K562 (cell line): Measurements from ENCODE around the gene SPTBN4. TPM values are rescaled to one million over a fixed set of nuclear protein-coding genes. Genes with fewer than 3 reads are reported as not detected.

ENCODE experiments used
- ATAC-seq: fragments of 200-7000 bp; cut with Tn5 transposase; 3 replicates; pipeline ENCODE4 v1.9.1; 2020; ENCODE audit warnings: moderate library complexity
- Bru-seq: library from RNA; stranded (reverse); fragments of 400-500 nt; gene quantifications from one replicate; lab custom pipeline; 2021; lab: Mats Ljungman, UMichigan
- BruChase-seq, 2 experiments: library from RNA; stranded (reverse); fragments of 400-500 nt; gene quantifications; one replicate each; lab custom pipeline; 2021; lab: Mats Ljungman, UMichigan
- BruUV-seq: library from RNA; stranded (reverse); fragments of 400-500 nt; replicated peaks from 2 replicates; lab custom pipeline; 2021; lab: Mats Ljungman, UMichigan
- CTCF ChIA-PET: fragments of 300-600 bp; formaldehyde crosslinking; extraction: SDS; loops from one replicate; lab custom pipeline; 2021; ENCODE audit warnings: low intra/inter-chr PET ratio; lab: Yijun Ruan, JAX
- POLR2A ChIA-PET: fragments of 300-600, 350-650 bp; sonication (Branson Sonifier 250); formaldehyde crosslinking; extraction: SDS; loops from one replicate; lab custom pipeline; 2021; ENCODE audit warnings: antibody characterized with exemption, inconsistent platforms; lab: Yijun Ruan, JAX
- DNase-seq, 4 experiments: peaks; one replicate each; pipeline versions ENCODE4 v3.0.0 to v3.0.0-alpha.2; 2011 to 2018; ENCODE audit warnings: low spot score in 3 of 4, mixed read lengths in 3 of 4; ENCODE audit errors: extremely low read depth in 1 of 4
- FAIRE-seq: peaks from 2 replicates; lab custom pipeline; 2011; peaks lifted over from hg19 to GRCh38; lab: Jason Lieb, UNC
- H2AFZ ChIP-seq: 2 replicates; pipeline ENCODE4 v1.6.0; 2011; ENCODE audit warnings: low read depth, low read length, control low read depth, inconsistent platforms
- H3K27ac ChIP-seq: fragments of 200-600 bp; 3 replicates; pipeline ENCODE4 v1.8.0; 2011; ENCODE audit warnings: low read depth, mild to moderate bottlenecking, control low read depth, inconsistent platforms, low read length, moderate library complexity, mixed read lengths; ENCODE audit errors: extremely low read depth
- H3K27me3 ChIP-seq, 2 experiments: fragments of 300-600 bp in 1 of 2; 2 replicates in 1 of 2; 3 replicates in 1 of 2; pipeline versions ENCODE4 v1.6.0 to v1.8.0; 2011; ENCODE audit warnings: inconsistent platforms in 2 of 2, low read length in 2 of 2, mild to moderate bottlenecking in 1 of 2, mixed read lengths in 1 of 2, moderate library complexity in 1 of 2; ENCODE audit not compliant: control insufficient read depth in 2 of 2, insufficient read depth in 2 of 2
- H3K36me3 ChIP-seq: fragments of 300-600 bp; 3 replicates; pipeline ENCODE4 v1.8.0; 2011; ENCODE audit warnings: mild to moderate bottlenecking, low read length, inconsistent platforms; ENCODE audit not compliant: control insufficient read depth, insufficient read depth
- H3K4me1 ChIP-seq, 2 experiments: fragments of 200-600 bp in 1 of 2; replicated peaks in 1 of 2; 2 replicates in 1 of 2; 3 replicates in 1 of 2; pipeline versions ENCODE4 v1.5.1 to v1.8.0; 2011; ENCODE audit warnings: inconsistent platforms in 2 of 2, low read length in 2 of 2, mild to moderate bottlenecking in 1 of 2, mixed read lengths in 1 of 2, moderate library complexity in 1 of 2; ENCODE audit not compliant: control insufficient read depth in 2 of 2, insufficient read depth in 2 of 2
- H3K4me2 ChIP-seq: 2 replicates; pipeline ENCODE4 v1.6.1; 2011; ENCODE audit warnings: low read length, control low read depth, inconsistent platforms, mixed read lengths; ENCODE audit not compliant: insufficient read depth
- H3K4me3 ChIP-seq: fragments of 200-600 bp; sonication (generic), shearing (Covaris generic); 2 replicates; pipeline ENCODE4 v1.5.1; 2016; ENCODE audit warnings: control low read depth, inconsistent platforms
- H3K79me2 ChIP-seq: fragments of 200-600 bp; 3 replicates; pipeline ENCODE4 v1.8.0; 2011; ENCODE audit warnings: low read length, inconsistent platforms; ENCODE audit not compliant: control insufficient read depth, insufficient read depth
- H3K9ac ChIP-seq, 2 experiments: 2 replicates each; pipeline versions ENCODE4 v1.6.0 to v1.6.1; 2011; ENCODE audit warnings: low read depth in 2 of 2, low read length in 2 of 2, control low read depth in 1 of 2, inconsistent platforms in 1 of 2, mild to moderate bottlenecking in 1 of 2, mixed read lengths in 1 of 2; ENCODE audit not compliant: insufficient read depth in 1 of 2
- H3K9me1 ChIP-seq: one replicate; pipeline ENCODE4 v1.6.0; 2011; ENCODE audit warnings: inconsistent platforms, mild to moderate bottlenecking, low read length, moderate library complexity; ENCODE audit not compliant: control insufficient read depth, insufficient read depth
- H3K9me3 ChIP-seq: replicated peaks from 2 replicates; pipeline ENCODE4 v1.5.1; 2011; ENCODE audit warnings: low read depth, low read length, inconsistent platforms; ENCODE audit not compliant: control insufficient read depth, insufficient read depth
- H4K20me1 ChIP-seq: replicated peaks from 2 replicates; pipeline ENCODE4 v1.6.1; 2011; ENCODE audit warnings: low read length, inconsistent platforms, mixed read lengths; ENCODE audit not compliant: control insufficient read depth, insufficient read depth
- FOXJ2 ChIP-seq: fragments of 200-800 bp; sonication (Bioruptor generic); IDR thresholded peaks from 2 replicates; pipeline ENCODE4 v1.6.1; 2016; ENCODE audit warnings: missing genetic modification characterization, missing compliant biosample characterization
- JUN ChIP-seq, 2 experiments: sonication (generic) in 1 of 2; formaldehyde crosslinking in 1 of 2; IDR thresholded peaks; 2 replicates each; pipeline versions ENCODE4 v1.6.1 to v1.8.0; 2012 to 2022; ENCODE audit warnings: borderline replicate concordance in 2 of 2, mild to moderate bottlenecking in 2 of 2, improper control_type of control experiment in 1 of 2, low read depth in 1 of 2, low read length in 1 of 2, missing genetic modification reagents in 1 of 2
- MEF2D ChIP-seq: conservative IDR thresholded peaks from 2 replicates; pipeline ENCODE4 v1.6.1; 2016; ENCODE audit warnings: low read depth, missing genetic modification characterization, missing compliant biosample characterization
- ZBTB11 ChIP-seq, 3 experiments: fragments of 200-800 bp in 1 of 3; fragments of 250-450 bp in 1 of 3; fragments of 450-650 bp in 1 of 3; sonication (Bioruptor Pico) in 1 of 3; sonication (Bioruptor generic) in 1 of 3; formaldehyde crosslinking in 1 of 3; IDR thresholded peaks; 2 replicates each; pipeline versions ENCODE4 v1.6.1 to v1.8.0; 2016 to 2022; ENCODE audit warnings: mild to moderate bottlenecking in 2 of 3, missing genetic modification characterization in 2 of 3, missing compliant biosample characterization in 1 of 3, moderate library complexity in 1 of 3
- ZNF282 ChIP-seq: sonication (generic); formaldehyde crosslinking; IDR thresholded peaks from 2 replicates; pipeline ENCODE4 v1.8.1; 2023; ENCODE audit warnings: missing genetic modification reagents
- ZNF449 ChIP-seq: fragments of 250-450 bp; sonication (Bioruptor Pico); IDR thresholded peaks from 2 replicates; pipeline ENCODE4 v1.8.0; 2022; ENCODE audit warnings: moderate library complexity, mild to moderate bottlenecking, inconsistent platforms
- WGBS: fragments of 100-300 bp; shearing (Covaris generic); methylation state at CpG from one replicate; pipeline ENCODE4 v1.1.6; 2016; ENCODE audit warnings: low coverage, mixed read lengths; ENCODE audit not compliant: insufficient coverage; ENCODE audit errors: missing lambda C conversion rate; 5-methylcytosine and 5-hydroxymethylcytosine counted together
- in situ Hi-C: fragments of 300-500 bp; cut with MboI; formaldehyde crosslinking; loops from 4 replicates; pipeline ENCODE4 v1.15.0; 2018; ENCODE audit warnings: inconsistent platforms, mixed read lengths
- intact Hi-C: fragments of 100-400 bp; cut with micrococcal nuclease; formaldehyde crosslinking; loops from 2 replicates; pipeline ENCODE4 v1.14.2; 2022
- long read RNA-seq, 3 experiments: library from polyadenylated mRNA in 2 of 3; library from RNA in 1 of 3; unstranded in 2 of 3; stranded (forward) in 1 of 3; transcript quantifications; one replicate each; pipeline ENCODE4 v2.0.0, GENCODE V29; 2019 to 2022
- polyA minus RNA-seq, 3 experiments: library from RNA; depleted of rRNA, polyadenylated mRNA; stranded (reverse); fragments of >200 nt; gene quantifications; 2 replicates each; pipeline ENCODE4 v1.2.3, GENCODE V29; 2011
- polyA plus RNA-seq, 8 experiments: library from polyadenylated mRNA; depleted of rRNA in 4 of 8; stranded (reverse) in 5 of 8; unstranded in 3 of 8; fragments of >200 nt; fragmentation: Nextera tagmentation in 2 of 8; fragmentation: Illumina TruSeq in 1 of 8; extraction: Ambion mirVana in 2 of 8; extraction: Trizol in 1 of 8; gene quantifications; 2 replicates each; pipeline versions ENCODE4 v1.2.1 to v1.2.3, GENCODE V29; 2011 to 2014; ENCODE audit warnings: inconsistent platforms in 1 of 8, missing spikeins in 1 of 8
- total RNA-seq, 7 experiments: library from RNA; depleted of rRNA in 6 of 7; stranded (reverse); fragments of >200 nt in 6 of 7; fragmentation: Illumina TruSeq in 2 of 7; extraction: Trizol in 2 of 7; gene quantifications; 2 replicates each; pipeline versions ENCODE4 v1.2.1 to v1.2.3, GENCODE V29; 2011 to 2021; ENCODE audit warnings: low replicate concordance in 1 of 7

The SPTBN4 gene
- total RNA-seq (2011; cell fraction: chromatin; rRNA removed; ENCODE audit: low replicate concordance): 5.7 and 11.0 TPM in 2 replicates
- 3.8 and 4.5 TPM in 2 replicates for total RNA-seq (2011; cell fraction: nucleolus; rRNA removed)
- total RNA-seq (2011; cell fraction: nucleoplasm; rRNA removed): 5.3 and 6.9 TPM in 2 replicates
- total RNA-seq (2014; rRNA removed) (0.86 and 2.0 TPM in 2 replicates), total RNA-seq (2014; rRNA removed; fragmentation: Illumina TruSeq; extraction: Trizol) (0.16 and 0.47 TPM in 2 replicates), total RNA-seq (2015; rRNA removed; fragmentation: Illumina TruSeq; extraction: Trizol) (0.83 and 1.3 TPM in 2 replicates), total RNA-seq (2021) (1.5 and 1.6 TPM in 2 replicates), polyA plus RNA-seq (2011; rRNA removed) (1.2 and 1.3 TPM in 2 replicates), polyA plus RNA-seq (2014; fragmentation: Illumina TruSeq; extraction: Trizol) (0.51 and 0.70 TPM in 2 replicates), polyA plus RNA-seq (2014; fragmentation: Nextera tagmentation; extraction: Ambion mirVana) (under 1 TPM; 0.01 to 0.10 TPM), polyA plus RNA-seq (2014; rRNA removed) (1.2 and 1.3 TPM in 2 replicates), polyA minus RNA-seq (2011; rRNA and poly(A)+ RNA removed) (1.1 and 1.5 TPM in 2 replicates), Bru-seq, nascent RNA (percentile 33 among the genes with signal in this experiment), BruChase-seq, experiment 1, labeled RNA remaining after a 2-hour chase (percentile 28 among the genes with signal in this experiment), BruChase-seq, experiment 2, labeled RNA remaining after a 6-hour chase (percentile 32 among the genes with signal in this experiment)
- 0.94 and 1.8 TPM in 2 replicates for polyA plus RNA-seq (2011; cell fraction: cytosol; rRNA removed)
- polyA plus RNA-seq (2011; cell fraction: nucleus; rRNA removed): 2.6 and 3.5 TPM in 2 replicates
- polyA plus RNA-seq (2012): 1.7 and 1.9 TPM in 2 replicates
- 0.38 and 0.46 TPM in 2 replicates for polyA minus RNA-seq (2011; cell fraction: cytosol; rRNA and poly(A)+ RNA removed)
- polyA minus RNA-seq (2011; cell fraction: nucleus; rRNA and poly(A)+ RNA removed): 0.81 and 1.4 TPM in 2 replicates
- long read RNA-seq, experiment 1, partial matches to known transcripts: 4 of 12 reads
- long read RNA-seq, experiment 1, other reads (novel, unspliced or antisense): 6 of 12 reads
- long read RNA-seq, experiment 2, partial matches to known transcripts: 0 of 1 reads
- long read RNA-seq, experiment 2, other reads (novel, unspliced or antisense): 0 of 1 reads
- long read RNA-seq, experiment 3, partial matches to known transcripts: 1 of 3 reads
- long read RNA-seq, experiment 3, other reads (novel, unspliced or antisense): 0 of 3 reads

GRCh38 chr19:40466985-40467734, at the start of gene SPTBN4:
TSS of gene SPTBN4 (plus strand) at chr19:40467001. CDS start at chr19:40472622, 5,621 bp downstream.
- no peak for FAIRE-seq
- Histone ChIP-seq H3K79me2 (peaks cover 39% of the 10 kb centered on the region), H3K36me3 (peaks cover 7% of the 10 kb centered on the region), H3K27ac (peak within 1 kb of the TSS; percentile 78), H3K9me1 (no peaks in the 10 kb centered on the region), H3K4me3 (peak within 1 kb of the TSS; percentile 16; the same call in 1 of the 2 replicates), H3K4me1 (peaks cover 18 to 42% of the 10 kb centered on the region in 2 experiments; a peak in 4 of 5 replicates), H3K9me3 (no peaks in the 10 kb centered on the region; the same call in 1 of the 2 replicates), H3K4me2 (peak within 1 kb of the TSS; percentile 93), H2AFZ (peak within 1 kb of the TSS; percentile 91), H4K20me1 (no peaks in the 10 kb centered on the region; the same call in 1 of the 2 replicates), H3K9ac (peak within 1 kb of the TSS; percentile 52 to 77)
- BruUV-seq: no TSS peak
- ChIA-PET POLR2A (no interaction called here), CTCF (no interaction called here)
- intact Hi-C loops: no loop called here
- peak in 1 of 4 experiments; percentile 14 for DNase-seq
- 94% methylated on average over 13 of the region's 87 CpGs for WGBS
- TF ChIP-seq FOXJ2 (tag) (no peak), ZBTB11 (CRISPR knock-in tag; IDR thresholded peaks at IDR 0.05) (no peak), JUN (IDR thresholded peaks at IDR 0.05; ENCODE audit: borderline replicate concordance, low read depth, low read length) (no peak), JUN (CRISPR knock-in tag; IDR thresholded peaks at IDR 0.05; ENCODE audit: borderline replicate concordance) (no peak), ZNF449 (CRISPR knock-in tag) (no peak), MEF2D (tag) (no peak), ZNF282 (CRISPR knock-in tag) (no peak)
- TF ChIP-seq, all 486 proteins: peak for 0
- no peak for ATAC-seq
- H3K27me3 ChIP-seq: no peaks in the 10 kb centered on the region
- in situ Hi-C loops: no loop called here
